ENCODE results near the gene ACSL4.
"Not testable (repeated sequence)": the region's sequence is repeated elsewhere in the genome, so short reads cannot be mapped to it uniquely, and the experiment has no call there.

Gene ACSL4

DNA sequence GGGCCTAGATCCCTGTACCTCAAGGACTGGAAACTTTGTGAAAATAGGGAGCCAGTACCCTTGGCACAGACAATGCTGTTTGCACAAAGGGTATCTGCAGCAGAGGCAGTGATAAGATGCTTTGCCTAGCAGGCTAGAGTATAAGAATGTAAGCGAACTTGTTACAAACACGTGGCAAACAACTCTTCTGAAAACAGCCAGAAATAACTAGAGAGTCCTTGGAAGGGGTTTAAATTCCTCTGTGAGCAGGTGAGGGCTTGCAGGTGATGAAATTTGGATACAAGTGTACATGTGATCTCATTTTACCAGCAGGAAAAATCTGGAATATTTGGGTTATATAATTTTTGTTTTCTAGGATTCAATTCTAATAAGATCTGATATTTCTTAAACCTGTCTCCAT, 18.6 kb upstream of the ACSL4 start:
- TF ChIP-seq CTCF (conservative IDR thresholded peaks at IDR 0.05; ENCODE audit: low read depth, low read length): no peak
- no peak overlapping the region for H3K9ac ChIP-seq

GRCh38 chrX:109749207-109749606, 16.1 kb upstream of the ACSL4 start:
- Histone ChIP-seq H3K4me3 (IDR thresholded peaks at IDR 0.05; ENCODE audit: insufficient read depth, low read depth, low read length) (no peak overlapping the region), H3K4me1 (ENCODE audit: low read depth, poor library complexity, severe bottlenecking) (no peaks in the 10 kb centered on the region), H3K27me3 (ENCODE audit: insufficient read depth, low read depth) (no peaks in the 10 kb centered on the region), H3K4me2 (no peak overlapping the region), H3K27ac (no peak overlapping the region), H3K9ac (no peak overlapping the region), H2AFZ (ENCODE audit: low read depth) (no peak overlapping the region), H4K20me1 (ENCODE audit: insufficient read depth) (no peaks in the 10 kb centered on the region), H3K79me2 (ENCODE audit: insufficient read depth, low read depth) (no peaks in the 10 kb centered on the region), H3K36me3 (ENCODE audit: insufficient read depth) (no peaks in the 10 kb centered on the region)
- TF ChIP-seq CTCF (conservative IDR thresholded peaks at IDR 0.05; ENCODE audit: low read depth, low read length): no peak

More for the DNA sequence above, 18.6 kb upstream of the ACSL4 start:
- H3K4me2 ChIP-seq: no peak overlapping the region
- H3K27me3 ChIP-seq (ENCODE audit: insufficient read depth, low read depth): no peaks in the 10 kb centered on the region
- no peak overlapping the region for H3K4me3 ChIP-seq (IDR thresholded peaks at IDR 0.05; ENCODE audit: insufficient read depth, low read depth, low read length)
- no peaks in the 10 kb centered on the region for H4K20me1 ChIP-seq (ENCODE audit: insufficient read depth)
- H3K79me2 ChIP-seq (ENCODE audit: insufficient read depth, low read depth): no peaks in the 10 kb centered on the region
- no peaks in the 10 kb centered on the region for H3K36me3 ChIP-seq (ENCODE audit: insufficient read depth)
- H2AFZ ChIP-seq (ENCODE audit: low read depth): no peak overlapping the region
- H3K27ac ChIP-seq: no peak overlapping the region
- no peaks in the 10 kb centered on the region for H3K4me1 ChIP-seq (ENCODE audit: low read depth, poor library complexity, severe bottlenecking)

- no peaks in the 10 kb centered on the region for H3K27me3 ChIP-seq (ENCODE audit: insufficient read depth, low read depth)
- no peaks in the 10 kb centered on the region for H3K4me1 ChIP-seq (ENCODE audit: low read depth, poor library complexity, severe bottlenecking)
- H2AFZ ChIP-seq (ENCODE audit: low read depth): no peak overlapping the region
- no peak overlapping the region for H3K27ac ChIP-seq
- H3K79me2 ChIP-seq (ENCODE audit: insufficient read depth, low read depth): no peaks in the 10 kb centered on the region
- no peak overlapping the region for H3K4me2 ChIP-seq
- no peaks in the 10 kb centered on the region for H3K36me3 ChIP-seq (ENCODE audit: insufficient read depth)
- no peak overlapping the region for H3K4me3 ChIP-seq (IDR thresholded peaks at IDR 0.05; ENCODE audit: insufficient read depth, low read depth, low read length)
- H4K20me1 ChIP-seq (ENCODE audit: insufficient read depth): no peaks in the 10 kb centered on the region
- no peak for TF ChIP-seq CTCF (conservative IDR thresholded peaks at IDR 0.05; ENCODE audit: low read depth, low read length)
- no peak overlapping the region for H3K9ac ChIP-seq
Measured at GRCh38 chrX:109747681-109748080, 14.6 kb upstream of the ACSL4 start.

- Histone ChIP-seq H3K9ac (no peak overlapping the region), H3K27me3 (ENCODE audit: insufficient read depth, low read depth) (no peaks in the 10 kb centered on the region), H2AFZ (ENCODE audit: low read depth) (no peak overlapping the region), H3K4me3 (IDR thresholded peaks at IDR 0.05; ENCODE audit: insufficient read depth, low read depth, low read length) (no peak overlapping the region), H3K4me2 (no peak overlapping the region), H3K27ac (no peak overlapping the region), H4K20me1 (ENCODE audit: insufficient read depth) (no peaks in the 10 kb centered on the region), H3K79me2 (ENCODE audit: insufficient read depth, low read depth) (no peaks in the 10 kb centered on the region), H3K4me1 (ENCODE audit: low read depth, poor library complexity, severe bottlenecking) (no peaks in the 10 kb centered on the region), H3K36me3 (ENCODE audit: insufficient read depth) (no peaks in the 10 kb centered on the region)
- TF ChIP-seq CTCF (conservative IDR thresholded peaks at IDR 0.05; ENCODE audit: low read depth, low read length): no peak
Measured at GRCh38 chrX:109742722-109743121, 9.7 kb upstream of the ACSL4 start.

DNA sequence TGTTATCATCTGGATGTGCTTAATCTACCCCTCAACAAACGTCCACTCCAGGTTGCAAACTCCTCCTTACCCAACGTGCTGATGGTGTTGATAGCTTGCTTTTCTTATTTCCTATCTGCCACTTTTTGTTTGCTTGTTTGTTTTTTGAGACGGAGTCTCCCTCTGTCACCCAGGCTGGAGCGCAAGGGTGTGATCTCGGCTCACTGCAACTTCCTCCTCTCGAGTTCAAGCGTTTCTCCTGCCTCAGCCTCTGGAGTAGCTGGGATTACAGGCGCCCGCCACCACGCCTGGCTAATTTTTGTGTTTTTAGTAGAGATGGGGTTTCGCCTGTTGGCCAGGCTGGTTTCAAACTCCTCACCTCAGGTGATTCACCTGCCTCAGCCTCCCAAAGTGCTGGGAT, 7.8 kb upstream of the ACSL4 start:
- not testable (repeated sequence) for H4K20me1 ChIP-seq (ENCODE audit: insufficient read depth); H3K79me2 ChIP-seq (ENCODE audit: insufficient read depth, low read depth); H2AFZ ChIP-seq (ENCODE audit: low read depth); H3K9ac ChIP-seq; H3K4me1 ChIP-seq (ENCODE audit: low read depth, poor library complexity, severe bottlenecking); H3K27ac ChIP-seq; H3K36me3 ChIP-seq (ENCODE audit: insufficient read depth); H3K27me3 ChIP-seq (ENCODE audit: insufficient read depth, low read depth); H3K4me3 ChIP-seq (IDR thresholded peaks at IDR 0.05; ENCODE audit: insufficient read depth, low read depth, low read length); H3K4me2 ChIP-seq

Data from KMS-11 (cell line).